ENCODE results near the gene CSN2.
"Not testable (repeated sequence)": the region's sequence is repeated elsewhere in the genome, so short reads cannot be mapped to it uniquely, and the experiment has no call there.

The CSN2 gene
- 0 to 0.55 (median 0) reads per million in 17 experiments for total RNA-seq

- DNase-seq, result no peak
Measured at GRCh38 chr4:69965628-69966027, at the start of gene CSN2. TSS of gene CSN2 (minus strand) at chr4:69965728. CDS start at chr4:69960995, 4,733 bp downstream.

GRCh38 chr4:70008771-70009170, 43.2 kb upstream of the CSN2 start:
- DNase-seq, result no peak

GRCh38 chr4:70002507-70002906, 37.0 kb upstream of the CSN2 start:
- no peak for DNase-seq

GRCh38 chr4:70000711-70001110, 35.2 kb upstream of the CSN2 start:
- no peak for DNase-seq

- DNase-seq, result no peak
Measured at GRCh38 chr4:69999420-69999819, 33.9 kb upstream of the CSN2 start.

- DNase-seq, result no peak
Measured at GRCh38 chr4:69995526-69996016, 30.0 kb upstream of the CSN2 start, which contains the start of gene STATH. TSS of gene STATH (plus strand) at chr4:69995966. CDS start at chr4:69998438, 2,472 bp downstream.

GRCh38 chr4:69994782-69995181, 29.3 kb upstream of the CSN2 start:
- DNase-seq, result no peak

- DNase-seq, result no peak
Measured at GRCh38 chr4:69991016-69991415, 25.5 kb upstream of the CSN2 start.

- no peak for DNase-seq
Measured at GRCh38 chr4:69986663-69987062, 21.1 kb upstream of the CSN2 start.

- no peak for DNase-seq
Measured at GRCh38 chr4:69984030-69984443, 18.5 kb upstream of the CSN2 start.

GRCh38 chr4:69977582-69977981, 12.1 kb upstream of the CSN2 start:
- DNase-seq, result no peak

- DNase-seq, result no peak
Measured at GRCh38 chr4:69974631-69975030, 9.1 kb upstream of the CSN2 start.

GRCh38 chr4:69970071-69970470, 4.5 kb upstream of the CSN2 start:
- DNase-seq, result no peak

- no peak for DNase-seq
Measured at GRCh38 chr4:69957209-69957608, 8.3 kb downstream of the CSN2 start.

GRCh38 chr4:69951602-69952001, 13.9 kb downstream of the CSN2 start:
- no peak for DNase-seq

GRCh38 chr4:69936566-69936965, 29.0 kb downstream of the CSN2 start:
- DNase-seq, result no peak

- no peak for DNase-seq
Measured at GRCh38 chr4:69934150-69934549, 31.4 kb downstream of the CSN2 start.

GRCh38 chr4:69930768-69931167, 34.8 kb downstream of the CSN2 start, which contains the start of gene CSN1S1:
TSS of gene CSN1S1 (plus strand) at chr4:69931068. CDS start at chr4:69932556, 1,488 bp downstream.
- DNase-seq, result no peak

GRCh38 chr4:69923782-69924410, 41.6 kb downstream of the CSN2 start:
- not testable (repeated sequence) for DNase-seq

- no peak for DNase-seq
Measured at GRCh38 chr4:69920874-69921273, 44.7 kb downstream of the CSN2 start.

- peak in 1 of 4 experiments; percentile 9 for DNase-seq
Measured at GRCh38 chr4:69910016-69910782, 55.3 kb downstream of the CSN2 start.

- no peak for DNase-seq
Measured at GRCh38 chr4:69909195-69909594, 56.3 kb downstream of the CSN2 start.

- no peak for DNase-seq
Measured at GRCh38 chr4:69907151-69907550, 58.4 kb downstream of the CSN2 start.
